WTC11 (cell line): ENCODE measurements around the gene DLG5.

Experiments used
- SP1 ChIP-seq: sonication (generic); formaldehyde crosslinking; conservative IDR thresholded peaks from 2 replicates; pipeline ENCODE4 v1.8.1; 2022; ENCODE audit warnings: missing genetic modification reagents
- TF ChIP-seq, protein P1 (sequence below): fragments of 200-600 bp; IDR thresholded peaks from 2 replicates; pipeline ENCODE4 v1.8.0; 2022; ENCODE audit warnings: antibody characterized with exemption

DNA sequence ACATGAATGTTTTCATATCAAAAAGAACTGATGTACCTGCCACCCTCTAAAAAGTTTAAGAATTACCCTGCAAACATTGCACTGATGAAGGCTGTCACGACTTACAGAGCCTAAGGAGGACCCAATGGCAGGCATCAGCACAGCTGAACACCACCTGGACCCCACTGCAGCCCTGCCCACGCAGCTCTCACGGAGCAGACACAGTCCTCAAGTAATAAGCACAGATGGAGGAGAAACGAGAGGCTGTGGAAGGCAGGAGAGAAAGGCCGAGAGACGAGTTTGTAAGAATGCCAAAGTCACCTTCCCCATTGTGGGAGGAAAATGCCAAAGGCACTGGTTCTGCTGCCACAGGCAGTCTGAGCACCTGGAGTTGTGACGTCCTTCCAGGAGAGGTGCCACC, 135.0 kb downstream of the DLG5 start:
- no peak for TF ChIP-seq SP1 (CRISPR knock-in tag)
- TF ChIP-seq, protein P1, sequence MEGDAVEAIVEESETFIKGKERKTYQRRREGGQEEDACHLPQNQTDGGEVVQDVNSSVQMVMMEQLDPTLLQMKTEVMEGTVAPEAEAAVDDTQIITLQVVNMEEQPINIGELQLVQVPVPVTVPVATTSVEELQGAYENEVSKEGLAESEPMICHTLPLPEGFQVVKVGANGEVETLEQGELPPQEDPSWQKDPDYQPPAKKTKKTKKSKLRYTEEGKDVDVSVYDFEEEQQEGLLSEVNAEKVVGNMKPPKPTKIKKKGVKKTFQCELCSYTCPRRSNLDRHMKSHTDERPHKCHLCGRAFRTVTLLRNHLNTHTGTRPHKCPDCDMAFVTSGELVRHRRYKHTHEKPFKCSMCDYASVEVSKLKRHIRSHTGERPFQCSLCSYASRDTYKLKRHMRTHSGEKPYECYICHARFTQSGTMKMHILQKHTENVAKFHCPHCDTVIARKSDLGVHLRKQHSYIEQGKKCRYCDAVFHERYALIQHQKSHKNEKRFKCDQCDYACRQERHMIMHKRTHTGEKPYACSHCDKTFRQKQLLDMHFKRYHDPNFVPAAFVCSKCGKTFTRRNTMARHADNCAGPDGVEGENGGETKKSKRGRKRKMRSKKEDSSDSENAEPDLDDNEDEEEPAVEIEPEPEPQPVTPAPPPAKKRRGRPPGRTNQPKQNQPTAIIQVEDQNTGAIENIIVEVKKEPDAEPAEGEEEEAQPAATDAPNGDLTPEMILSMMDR, result no peak
